WTC11 (cell line): Measurements from ENCODE around the gene RNF17.

Source experiments
- CTCF ChIP-seq: fragments of 200-600 bp; IDR thresholded peaks from 2 replicates; pipeline ENCODE4 v1.8.0; 2022; ENCODE audit warnings: antibody characterized with exemption
- FOXJ3 ChIP-seq: sonication (generic); formaldehyde crosslinking; IDR thresholded peaks from 2 replicates; pipeline ENCODE4 v1.9.0; 2021; ENCODE audit warnings: missing genetic modification reagents, mild to moderate bottlenecking, borderline replicate concordance
- JUN ChIP-seq: sonication (generic); formaldehyde crosslinking; IDR thresholded peaks from 2 replicates; pipeline ENCODE4 v1.8.0; 2023; ENCODE audit warnings: mild to moderate bottlenecking, missing genetic modification reagents
- ZNF416 ChIP-seq: fragments of 250-450 bp; sonication (Bioruptor Pico); IDR thresholded peaks from 2 replicates; pipeline ENCODE4 v1.9.0; 2021; ENCODE audit warnings: mild to moderate bottlenecking, inconsistent platforms

GRCh38 chr13:24896061-24896460 is 132.1 kb downstream of the RNF17 start:
- no peak for TF ChIP-seq JUN (CRISPR knock-in tag)
- TF ChIP-seq CTCF = no peak
- TF ChIP-seq ZNF416 (CRISPR knock-in tag) = no peak
- TF ChIP-seq FOXJ3 (CRISPR knock-in tag) = no peak
